ENCODE measurements around the gene ANKRD39. TPM values are rescaled to one million over a fixed set of nuclear protein-coding genes. Genes with fewer than 3 reads are reported as not detected.
A peak's percentile ranks its signal among the peaks of the same experiment; 100 is the strongest.

ANKRD39 gene
- total RNA-seq, 6 experiments from 2014 or later: 6.0 to 16.3 (median 9.7) TPM

- no peak for TF ChIP-seq POLR2A (IDR thresholded peaks at IDR 0.05)
- TF ChIP-seq CTCF (IDR thresholded peaks at IDR 0.05): no peak
- Histone ChIP-seq H3K36me3 (peaks cover 0 to 42% (median 5%) of the 10 kb centered on the region in 4 donors), H3K4me1 (peaks cover 0 to 14% (median 6%) of the 10 kb centered on the region in 4 donors), H3K9me3 (no peaks in the 10 kb centered on the region), H3K27ac (peak overlapping the region in 2 of 3 donors; percentile 6 to 25), H3K4me3 (no peak overlapping the region), H3K27me3 (no peaks in the 10 kb centered on the region)
- DNase-seq: no peak
- peak in 3 of 4 donors; percentile 7 to 19 (median 10) for ATAC-seq
- intact Hi-C loops (cut with DNase I): no loop called here
- 32% methylated on average over 3 of the region's 10 CpGs for WGBS (ENCODE audit: insufficient coverage, low coverage, low lambda C conversion rate, missing lambda C conversion rate)
Measured at GRCh38 chr2:96847586-96847985, 10.2 kb downstream of the ANKRD39 start.

GRCh38 chr2:96846825-96847224 is 11.0 kb downstream of the ANKRD39 start:
- Histone ChIP-seq H3K27me3 (no peaks in the 10 kb centered on the region), H3K27ac (no peak overlapping the region), H3K9me3 (no peaks in the 10 kb centered on the region), H3K4me3 (no peak overlapping the region), H3K4me1 (peaks cover 0 to 14% (median 6%) of the 10 kb centered on the region in 4 donors), H3K36me3 (peaks cover 0 to 37% (median 3%) of the 10 kb centered on the region in 4 donors)
- DNase-seq: no peak
- ATAC-seq: no peak
- 98% methylated on average over 5 of the region's 5 CpGs for whole genome bisulfite sequencing (ENCODE audit: insufficient coverage, low coverage, low lambda C conversion rate, missing lambda C conversion rate)
- no peak for TF ChIP-seq CTCF (IDR thresholded peaks at IDR 0.05)
- no peak for TF ChIP-seq POLR2A (IDR thresholded peaks at IDR 0.05)
- intact Hi-C loops (cut with DNase I): no loop called here

GRCh38 chr2:96844405-96844808 is 13.4 kb downstream of the ANKRD39 start:
- ATAC-seq: no peak
- WGBS (ENCODE audit: insufficient coverage, low coverage, low lambda C conversion rate, missing lambda C conversion rate): 98% methylated on average over 4 of the region's 17 CpGs
- Histone ChIP-seq H3K27me3 (no peaks in the 10 kb centered on the region), H3K9me3 (no peaks in the 10 kb centered on the region), H3K4me1 (peaks cover 0 to 14% (median 6%) of the 10 kb centered on the region in 4 donors), H3K36me3 (peaks cover 0 to 13% (median 3%) of the 10 kb centered on the region in 4 donors), H3K4me3 (no peak overlapping the region), H3K27ac (no peak overlapping the region)
- no peak for TF ChIP-seq CTCF (IDR thresholded peaks at IDR 0.05)
- no peak for TF ChIP-seq POLR2A (IDR thresholded peaks at IDR 0.05)
- no peak for DNase-seq
- intact Hi-C loops (cut with DNase I): no loop called here

GRCh38 chr2:96843538-96844268 is 14.1 kb downstream of the ANKRD39 start, which contains the start of gene ANKRD23:
TSS of gene ANKRD23 (minus strand) at chr2:96844021. CDS start at chr2:96843992, 29 bp downstream.
- 87% methylated on average over 10 of the region's 14 CpGs for WGBS (ENCODE audit: insufficient coverage, low coverage, low lambda C conversion rate, missing lambda C conversion rate)
- no peak for ATAC-seq
- H3K9me3 ChIP-seq: no peaks in the 10 kb centered on the region

More at GRCh38 chr2:96843538-96844268, 14.1 kb downstream of the ANKRD39 start, which contains the start of gene ANKRD23:
- peaks cover 0 to 11% (median 3%) of the 10 kb centered on the region in 4 donors for H3K36me3 ChIP-seq
- no peaks in the 10 kb centered on the region for H3K27me3 ChIP-seq
- DNase-seq: no peak
- no peak within 1 kb of the TSS for H3K27ac ChIP-seq
- H3K4me1 ChIP-seq: peaks cover 0 to 11% (median 5%) of the 10 kb centered on the region in 4 donors
- intact Hi-C loops (cut with DNase I): no loop called here
- no peak for TF ChIP-seq POLR2A (IDR thresholded peaks at IDR 0.05)
- no peak for TF ChIP-seq CTCF (IDR thresholded peaks at IDR 0.05)
- no peak within 1 kb of the TSS for H3K4me3 ChIP-seq

All from right lobe of liver (tissue), 6 donors.